DOHH2 (cell line): ENCODE data around the gene SEMA5B.

ENCODE experiments used
- H3F3A ChIP-seq: fragments of 200-600 bp; sonication (generic), shearing (Covaris generic); 2 replicates; pipeline ENCODE4 v1.6.0; 2016; ENCODE audit warnings: antibody characterized with exemption, mild to moderate bottlenecking; ENCODE audit not compliant: control insufficient read depth, insufficient read depth
- H3K27ac ChIP-seq: fragments of 200-600 bp; sonication (generic); 2 replicates; pipeline ENCODE4 v1.5.1; 2014; ENCODE audit warnings: low read depth, mild to moderate bottlenecking, low read length, moderate library complexity
- H3K27me3 ChIP-seq: fragments of 200-600 bp; sonication (generic); 2 replicates; pipeline ENCODE4 v1.6.1; 2014; ENCODE audit warnings: mild to moderate bottlenecking, low read length, mixed read lengths; ENCODE audit not compliant: control insufficient read depth
- H3K36me3 ChIP-seq: fragments of 200-600 bp; sonication (generic); 2 replicates; pipeline ENCODE4 v1.6.1; 2014; ENCODE audit warnings: mild to moderate bottlenecking, low read length, moderate library complexity, mixed read lengths; ENCODE audit not compliant: control insufficient read depth
- H3K4me1 ChIP-seq: fragments of 200-600 bp; sonication (generic); 2 replicates; pipeline ENCODE4 v1.6.1; 2014; ENCODE audit warnings: mild to moderate bottlenecking, low read length, mixed read lengths; ENCODE audit not compliant: control insufficient read depth
- H3K4me2 ChIP-seq: fragments of 200-600 bp; sonication (generic); 2 replicates; pipeline ENCODE4 v1.6.0; 2014; ENCODE audit warnings: mild to moderate bottlenecking, low read length, moderate library complexity
- H3K4me3 ChIP-seq: fragments of 200-600 bp; sonication (generic); 2 replicates; pipeline ENCODE4 v1.5.1; 2014; ENCODE audit warnings: mild to moderate bottlenecking, low read length, mixed read lengths
- H3K79me2 ChIP-seq: fragments of 200-600 bp; sonication (generic); 2 replicates; pipeline ENCODE4 v1.6.1; 2014; ENCODE audit warnings: mild to moderate bottlenecking, low read length, mixed read lengths; ENCODE audit not compliant: control insufficient read depth
- H3K9me2 ChIP-seq: fragments of 200-600 bp; sonication (generic); replicated peaks from 2 replicates; pipeline ENCODE4 v1.6.1; 2014; ENCODE audit warnings: mild to moderate bottlenecking, low read length, mixed read lengths; ENCODE audit not compliant: control insufficient read depth
- H3K9me3 ChIP-seq: fragments of 200-600 bp; sonication (generic); 2 replicates; pipeline ENCODE4 v1.6.1; 2014; ENCODE audit warnings: antibody characterized with exemption, low read length, mixed read lengths; ENCODE audit not compliant: control insufficient read depth, insufficient read depth
- H4K20me1 ChIP-seq: fragments of 200-600 bp; sonication (generic); 2 replicates; pipeline ENCODE4 v1.6.0; 2014; ENCODE audit warnings: low read depth, mild to moderate bottlenecking, antibody characterized with exemption, low read length, moderate library complexity; ENCODE audit not compliant: control insufficient read depth, insufficient read depth
- EZH2phosphoT487 ChIP-seq: fragments of 200-600 bp; sonication (generic); IDR thresholded peaks from 2 replicates; pipeline ENCODE4 v1.6.1; 2017; ENCODE audit warnings: borderline replicate concordance, mild to moderate bottlenecking, antibody characterized with exemption, low read length, moderate library complexity, mixed read lengths
- TF ChIP-seq, protein P1 (sequence below): fragments of 200-600 bp; sonication (generic); IDR thresholded peaks from one replicate; pipeline ENCODE4 v1.5.1; 2014; ENCODE audit warnings: antibody characterized with exemption, mild to moderate bottlenecking, low read depth, low read length; ENCODE audit not compliant: poor library complexity, severe bottlenecking

Gene SEMA5B

DNA sequence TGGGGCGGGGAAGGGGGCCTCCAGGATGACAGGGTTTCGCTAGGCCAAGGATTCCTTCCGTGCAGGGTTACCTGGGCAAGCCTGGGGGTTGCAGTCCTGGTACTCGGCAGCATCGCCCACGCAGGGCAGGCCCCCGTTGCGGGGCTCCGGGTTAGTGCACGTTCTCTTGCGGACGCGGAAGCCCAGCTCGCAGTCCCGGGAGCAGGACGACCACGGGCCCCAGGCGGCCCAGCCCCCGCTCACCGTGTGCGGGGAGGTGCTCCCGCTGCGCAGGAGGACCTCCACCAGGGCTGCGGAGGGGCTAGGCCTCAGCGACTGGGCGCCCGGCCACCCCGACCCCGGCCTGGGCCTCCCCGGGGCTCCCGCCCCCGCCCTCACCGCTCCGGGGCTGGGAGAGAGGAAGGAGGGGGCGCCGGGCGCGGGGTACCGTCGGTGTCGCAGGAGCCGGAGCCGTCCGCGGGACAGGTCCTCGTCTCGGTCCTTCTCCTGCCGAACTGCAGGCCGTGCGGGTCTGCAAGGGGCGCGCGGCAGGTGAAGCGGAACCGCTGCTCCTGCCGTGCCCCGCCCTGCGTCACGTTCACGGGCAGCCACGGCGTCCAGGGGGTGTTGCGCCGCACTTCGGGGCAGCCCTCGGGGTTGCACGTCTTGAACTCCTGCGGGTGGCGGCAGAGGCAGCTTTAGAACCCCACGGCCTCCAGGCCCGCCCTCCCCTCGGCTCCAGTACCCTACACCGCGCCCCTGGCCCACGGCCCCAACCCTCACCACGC lies 114.6 kb downstream of the SEMA5B start:
- Histone ChIP-seq H3K79me2 (no peaks in the 10 kb centered on the region), H3K4me1 (no peaks in the 10 kb centered on the region), H3K27me3 (peaks cover 5% of the 10 kb centered on the region; the same call in 1 of the 2 replicates), H3F3A (no peaks in the 10 kb centered on the region), H3K9me2 (no peaks in the 10 kb centered on the region), H4K20me1 (no peaks in the 10 kb centered on the region), H3K4me2 (no peak overlapping the region), H3K4me3 (no peak overlapping the region), H3K27ac (no peak overlapping the region), H3K36me3 (no peaks in the 10 kb centered on the region), H3K9me3 (no peaks in the 10 kb centered on the region)
- TF ChIP-seq EZH2phosphoT487: no peak
- TF ChIP-seq, protein P1, sequence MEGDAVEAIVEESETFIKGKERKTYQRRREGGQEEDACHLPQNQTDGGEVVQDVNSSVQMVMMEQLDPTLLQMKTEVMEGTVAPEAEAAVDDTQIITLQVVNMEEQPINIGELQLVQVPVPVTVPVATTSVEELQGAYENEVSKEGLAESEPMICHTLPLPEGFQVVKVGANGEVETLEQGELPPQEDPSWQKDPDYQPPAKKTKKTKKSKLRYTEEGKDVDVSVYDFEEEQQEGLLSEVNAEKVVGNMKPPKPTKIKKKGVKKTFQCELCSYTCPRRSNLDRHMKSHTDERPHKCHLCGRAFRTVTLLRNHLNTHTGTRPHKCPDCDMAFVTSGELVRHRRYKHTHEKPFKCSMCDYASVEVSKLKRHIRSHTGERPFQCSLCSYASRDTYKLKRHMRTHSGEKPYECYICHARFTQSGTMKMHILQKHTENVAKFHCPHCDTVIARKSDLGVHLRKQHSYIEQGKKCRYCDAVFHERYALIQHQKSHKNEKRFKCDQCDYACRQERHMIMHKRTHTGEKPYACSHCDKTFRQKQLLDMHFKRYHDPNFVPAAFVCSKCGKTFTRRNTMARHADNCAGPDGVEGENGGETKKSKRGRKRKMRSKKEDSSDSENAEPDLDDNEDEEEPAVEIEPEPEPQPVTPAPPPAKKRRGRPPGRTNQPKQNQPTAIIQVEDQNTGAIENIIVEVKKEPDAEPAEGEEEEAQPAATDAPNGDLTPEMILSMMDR: no peak

DNA sequence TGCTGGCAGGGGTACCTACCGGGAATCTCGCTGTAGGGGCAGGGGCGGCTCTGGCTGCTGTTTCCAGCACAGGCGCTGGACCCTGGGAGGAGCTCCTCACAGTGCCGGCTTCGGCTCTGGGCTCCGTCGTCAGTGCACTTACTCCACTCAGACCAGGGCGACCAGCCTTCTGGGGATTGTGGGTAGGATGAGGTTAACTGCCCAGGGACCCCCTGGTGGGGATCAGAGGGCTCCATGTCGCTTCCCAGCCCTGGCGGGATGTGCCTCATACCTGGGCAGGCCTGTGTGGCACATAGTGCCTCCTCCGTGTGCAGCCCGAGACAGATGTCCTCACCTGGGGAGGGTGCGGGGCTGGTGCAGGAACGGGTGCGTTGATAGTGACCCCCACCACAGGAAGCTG lies 115.7 kb downstream of the SEMA5B start:
- Histone ChIP-seq H3K4me1 (no peaks in the 10 kb centered on the region), H3K9me2 (no peaks in the 10 kb centered on the region), H3K9me3 (no peaks in the 10 kb centered on the region), H3K36me3 (no peaks in the 10 kb centered on the region), H3F3A (no peaks in the 10 kb centered on the region), H3K4me3 (no peak overlapping the region), H4K20me1 (no peaks in the 10 kb centered on the region), H3K27me3 (peaks cover 2% of the 10 kb centered on the region; the same call in 1 of the 2 replicates), H3K4me2 (no peak overlapping the region), H3K27ac (no peak overlapping the region), H3K79me2 (no peaks in the 10 kb centered on the region)
- no peak for TF ChIP-seq EZH2phosphoT487
- TF ChIP-seq, protein P1: no peak

GRCh38 chr3:122908251-122908650 lies 119.3 kb downstream of the SEMA5B start:
- Histone ChIP-seq H3K79me2 (no peaks in the 10 kb centered on the region), H3K4me2 (no peak overlapping the region), H3K9me3 (no peaks in the 10 kb centered on the region), H3K4me3 (no peak overlapping the region), H3K9me2 (no peaks in the 10 kb centered on the region), H3K27me3 (no peaks in the 10 kb centered on the region), H3K4me1 (no peaks in the 10 kb centered on the region), H3K36me3 (no peaks in the 10 kb centered on the region), H3K27ac (no peak overlapping the region), H3F3A (no peaks in the 10 kb centered on the region), H4K20me1 (no peaks in the 10 kb centered on the region)
- no peak for TF ChIP-seq EZH2phosphoT487
- TF ChIP-seq, protein P1: no peak
